Liver (tissue), 3 donors: ENCODE measurements around the gene SH3RF3.

Experiments
- FOXA1 ChIP-seq: IDR thresholded peaks from 2 replicates; pipeline ENCODE4 v1.6.1; 2016; ENCODE audit warnings: antibody characterized with exemption
- JUND ChIP-seq, 2 donors: IDR thresholded peaks; 2 replicates each; pipeline ENCODE4 v1.6.1; 2016; ENCODE audit warnings: antibody characterized with exemption in 2 of 2
- RAD21 ChIP-seq, 2 donors: IDR thresholded peaks; 2 replicates each; pipeline ENCODE4 v1.6.1; 2016; ENCODE audit warnings: antibody characterized with exemption in 2 of 2, mild to moderate bottlenecking in 2 of 2
- RXRA ChIP-seq, 2 donors: IDR thresholded peaks; 2 replicates each; pipeline ENCODE4 v1.6.1; 2017 to 2018; ENCODE audit warnings: antibody characterized with exemption in 2 of 2, mild to moderate bottlenecking in 1 of 2
- SP1 ChIP-seq: IDR thresholded peaks from 2 replicates; pipeline ENCODE4 v1.6.1; 2018; ENCODE audit warnings: antibody characterized with exemption, mild to moderate bottlenecking
- TAF1 ChIP-seq: conservative IDR thresholded peaks from 2 replicates; pipeline ENCODE4 v1.6.1; 2016; ENCODE audit warnings: antibody characterized with exemption, mild to moderate bottlenecking
- TF ChIP-seq, protein P1 (sequence below): fragments of 150-350 bp; IDR thresholded peaks from 2 replicates; pipeline ENCODE4 v1.5.1; 2017; ENCODE audit warnings: improper control_type of control experiment, low read depth, low read length; ENCODE audit not compliant: missing input control
- TF ChIP-seq, protein P2 (sequence below): IDR thresholded peaks from 2 replicates; pipeline ENCODE4 v1.6.1; 2016; ENCODE audit warnings: antibody characterized with exemption
- TF ChIP-seq, protein P3 (sequence below): IDR thresholded peaks from 2 replicates; pipeline ENCODE4 v1.6.1; 2016; ENCODE audit warnings: antibody characterized with exemption
- donor health status: healthy.
- donor health status: healthy.

DNA sequence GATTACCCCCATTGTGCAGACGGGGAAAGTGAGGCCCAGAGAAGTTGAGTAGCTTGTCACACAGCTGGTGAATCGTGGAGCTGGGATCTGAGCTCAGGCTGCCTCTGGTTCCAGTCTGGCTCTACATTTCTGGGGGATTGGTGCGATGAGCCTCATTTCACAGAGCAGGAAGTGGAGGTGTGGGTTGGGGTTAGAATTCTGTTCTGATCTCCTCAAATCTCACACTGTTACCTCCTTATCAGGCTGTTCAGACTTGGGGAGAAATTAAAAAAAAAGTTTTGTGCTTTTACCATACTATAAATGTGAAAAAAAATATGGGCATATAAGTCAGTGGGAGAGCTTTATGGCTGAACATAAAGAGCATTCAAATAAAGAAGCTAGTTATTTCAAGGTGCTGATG, 21.6 kb downstream of the SH3RF3 start:
- TF ChIP-seq, protein P1, sequence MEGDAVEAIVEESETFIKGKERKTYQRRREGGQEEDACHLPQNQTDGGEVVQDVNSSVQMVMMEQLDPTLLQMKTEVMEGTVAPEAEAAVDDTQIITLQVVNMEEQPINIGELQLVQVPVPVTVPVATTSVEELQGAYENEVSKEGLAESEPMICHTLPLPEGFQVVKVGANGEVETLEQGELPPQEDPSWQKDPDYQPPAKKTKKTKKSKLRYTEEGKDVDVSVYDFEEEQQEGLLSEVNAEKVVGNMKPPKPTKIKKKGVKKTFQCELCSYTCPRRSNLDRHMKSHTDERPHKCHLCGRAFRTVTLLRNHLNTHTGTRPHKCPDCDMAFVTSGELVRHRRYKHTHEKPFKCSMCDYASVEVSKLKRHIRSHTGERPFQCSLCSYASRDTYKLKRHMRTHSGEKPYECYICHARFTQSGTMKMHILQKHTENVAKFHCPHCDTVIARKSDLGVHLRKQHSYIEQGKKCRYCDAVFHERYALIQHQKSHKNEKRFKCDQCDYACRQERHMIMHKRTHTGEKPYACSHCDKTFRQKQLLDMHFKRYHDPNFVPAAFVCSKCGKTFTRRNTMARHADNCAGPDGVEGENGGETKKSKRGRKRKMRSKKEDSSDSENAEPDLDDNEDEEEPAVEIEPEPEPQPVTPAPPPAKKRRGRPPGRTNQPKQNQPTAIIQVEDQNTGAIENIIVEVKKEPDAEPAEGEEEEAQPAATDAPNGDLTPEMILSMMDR: no peak
- TF ChIP-seq, protein P2, sequence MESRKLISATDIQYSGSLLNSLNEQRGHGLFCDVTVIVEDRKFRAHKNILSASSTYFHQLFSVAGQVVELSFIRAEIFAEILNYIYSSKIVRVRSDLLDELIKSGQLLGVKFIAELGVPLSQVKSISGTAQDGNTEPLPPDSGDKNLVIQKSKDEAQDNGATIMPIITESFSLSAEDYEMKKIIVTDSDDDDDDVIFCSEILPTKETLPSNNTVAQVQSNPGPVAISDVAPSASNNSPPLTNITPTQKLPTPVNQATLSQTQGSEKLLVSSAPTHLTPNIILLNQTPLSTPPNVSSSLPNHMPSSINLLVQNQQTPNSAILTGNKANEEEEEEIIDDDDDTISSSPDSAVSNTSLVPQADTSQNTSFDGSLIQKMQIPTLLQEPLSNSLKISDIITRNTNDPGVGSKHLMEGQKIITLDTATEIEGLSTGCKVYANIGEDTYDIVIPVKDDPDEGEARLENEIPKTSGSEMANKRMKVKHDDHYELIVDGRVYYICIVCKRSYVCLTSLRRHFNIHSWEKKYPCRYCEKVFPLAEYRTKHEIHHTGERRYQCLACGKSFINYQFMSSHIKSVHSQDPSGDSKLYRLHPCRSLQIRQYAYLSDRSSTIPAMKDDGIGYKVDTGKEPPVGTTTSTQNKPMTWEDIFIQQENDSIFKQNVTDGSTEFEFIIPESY: no peak
- TF ChIP-seq RAD21 (IDR thresholded peaks at IDR 0.05) (no peak), SP1 (no peak), TAF1 (no peak), FOXA1 (no peak), RXRA (IDR thresholded peaks at IDR 0.05) (no peak), JUND (IDR thresholded peaks at IDR 0.05) (no peak)
- TF ChIP-seq, protein P3, sequence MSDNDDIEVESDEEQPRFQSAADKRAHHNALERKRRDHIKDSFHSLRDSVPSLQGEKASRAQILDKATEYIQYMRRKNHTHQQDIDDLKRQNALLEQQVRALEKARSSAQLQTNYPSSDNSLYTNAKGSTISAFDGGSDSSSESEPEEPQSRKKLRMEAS: no peak
